Gastrocnemius medialis (tissue), 4 donors: ENCODE data around the gene DRGX.

Experiments
- POLR2A ChIP-seq, 2 donors: fragments of 450-650 bp; IDR thresholded peaks; one replicate each; pipeline ENCODE4 v1.6.1; 2017; ENCODE audit warnings: antibody characterized with exemption in 2 of 2, mild to moderate bottlenecking in 2 of 2, moderate library complexity in 2 of 2
- TF ChIP-seq, protein P1 (sequence below), 5 experiments: fragments of 450-650 bp in 3 of 5; fragments of 200-600 bp in 2 of 5; sonication (generic) in 2 of 5; IDR thresholded peaks in 4 of 5; conservative IDR thresholded peaks in 1 of 5; 1 replicate in 4 of 5; 2 replicates in 1 of 5; pipeline ENCODE4 v1.5.1; 2016 to 2019; ENCODE audit warnings: antibody characterized with exemption in 5 of 5, mild to moderate bottlenecking in 3 of 5, moderate library complexity in 3 of 5

DNA sequence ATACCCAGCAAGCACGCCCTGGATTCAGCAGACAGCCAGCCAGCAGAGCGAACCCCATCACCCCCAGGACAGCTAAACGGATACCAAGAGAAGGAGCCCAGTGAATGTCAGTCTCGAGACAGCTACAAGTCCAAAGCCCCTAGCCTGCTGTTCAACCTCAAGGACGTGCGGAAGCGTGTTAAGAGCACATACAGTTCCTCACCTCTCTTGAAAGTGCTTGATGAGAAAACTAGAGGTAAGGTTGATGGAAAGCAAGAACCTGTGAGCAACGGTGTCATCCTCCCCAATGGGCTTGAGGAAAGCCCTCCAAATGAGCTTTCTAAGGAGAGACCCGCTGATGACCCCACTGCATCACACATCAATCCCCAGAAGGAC is 72.0 kb downstream of the DRGX start:
- TF ChIP-seq, protein P1, sequence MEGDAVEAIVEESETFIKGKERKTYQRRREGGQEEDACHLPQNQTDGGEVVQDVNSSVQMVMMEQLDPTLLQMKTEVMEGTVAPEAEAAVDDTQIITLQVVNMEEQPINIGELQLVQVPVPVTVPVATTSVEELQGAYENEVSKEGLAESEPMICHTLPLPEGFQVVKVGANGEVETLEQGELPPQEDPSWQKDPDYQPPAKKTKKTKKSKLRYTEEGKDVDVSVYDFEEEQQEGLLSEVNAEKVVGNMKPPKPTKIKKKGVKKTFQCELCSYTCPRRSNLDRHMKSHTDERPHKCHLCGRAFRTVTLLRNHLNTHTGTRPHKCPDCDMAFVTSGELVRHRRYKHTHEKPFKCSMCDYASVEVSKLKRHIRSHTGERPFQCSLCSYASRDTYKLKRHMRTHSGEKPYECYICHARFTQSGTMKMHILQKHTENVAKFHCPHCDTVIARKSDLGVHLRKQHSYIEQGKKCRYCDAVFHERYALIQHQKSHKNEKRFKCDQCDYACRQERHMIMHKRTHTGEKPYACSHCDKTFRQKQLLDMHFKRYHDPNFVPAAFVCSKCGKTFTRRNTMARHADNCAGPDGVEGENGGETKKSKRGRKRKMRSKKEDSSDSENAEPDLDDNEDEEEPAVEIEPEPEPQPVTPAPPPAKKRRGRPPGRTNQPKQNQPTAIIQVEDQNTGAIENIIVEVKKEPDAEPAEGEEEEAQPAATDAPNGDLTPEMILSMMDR (IDR thresholded peaks at IDR 0.05 in 4 of 5, conservative IDR thresholded peaks at IDR 0.05 in 1 of 5): no peak
- TF ChIP-seq POLR2A (IDR thresholded peaks at IDR 0.05): no peak
